Transverse colon (tissue), 4 donors: ENCODE results near the gene BLOC1S3.

Source experiments
- EP300 ChIP-seq: sonication (generic); formaldehyde crosslinking; IDR thresholded peaks from one replicate; pipeline ENCODE4 v1.6.1; 2017; ENCODE audit warnings: antibody characterized with exemption, low read depth
- POLR2A ChIP-seq: fragments of 450-650 bp; IDR thresholded peaks from one replicate; pipeline ENCODE4 v1.6.1; 2016; ENCODE audit warnings: antibody characterized with exemption, mild to moderate bottlenecking, moderate library complexity
- POLR2AphosphoS5 ChIP-seq, 3 donors: sonication (generic); formaldehyde crosslinking; IDR thresholded peaks; one replicate each; pipeline ENCODE4 v1.6.1; 2016; ENCODE audit warnings: antibody characterized with exemption in 3 of 3
- TF ChIP-seq, protein P1 (sequence below), 5 experiments: fragments of 200-600 bp in 3 of 5; fragments of 450-650 bp in 2 of 5; sonication (generic) in 3 of 5; IDR thresholded peaks; 1 replicate in 2 of 5; 2 replicates in 3 of 5; pipeline ENCODE4 v1.5.1; 2016 to 2017; ENCODE audit warnings: antibody characterized with exemption in 5 of 5, inconsistent platforms in 3 of 5, mild to moderate bottlenecking in 2 of 5, moderate library complexity in 1 of 5

DNA sequence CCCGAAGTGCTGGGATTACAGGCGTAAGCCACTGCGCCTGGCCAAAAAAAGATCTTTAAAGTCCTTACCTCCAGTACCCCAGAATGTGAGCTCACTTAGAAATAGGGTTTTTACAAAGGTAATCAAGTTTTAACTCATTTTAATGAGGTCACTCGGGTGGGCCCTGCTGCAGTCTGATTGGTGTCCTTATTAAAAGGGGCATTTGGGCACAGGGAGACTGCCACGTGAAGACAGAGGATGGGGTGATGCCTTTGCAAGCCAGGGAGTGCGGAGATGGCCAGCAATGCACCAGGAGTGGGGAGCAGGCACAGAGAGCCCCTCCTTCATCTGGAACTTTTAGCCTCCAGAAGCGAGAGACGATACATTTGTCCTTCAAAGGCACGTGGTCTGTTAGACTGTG is 29.5 kb upstream of the BLOC1S3 start:
- TF ChIP-seq, protein P1, sequence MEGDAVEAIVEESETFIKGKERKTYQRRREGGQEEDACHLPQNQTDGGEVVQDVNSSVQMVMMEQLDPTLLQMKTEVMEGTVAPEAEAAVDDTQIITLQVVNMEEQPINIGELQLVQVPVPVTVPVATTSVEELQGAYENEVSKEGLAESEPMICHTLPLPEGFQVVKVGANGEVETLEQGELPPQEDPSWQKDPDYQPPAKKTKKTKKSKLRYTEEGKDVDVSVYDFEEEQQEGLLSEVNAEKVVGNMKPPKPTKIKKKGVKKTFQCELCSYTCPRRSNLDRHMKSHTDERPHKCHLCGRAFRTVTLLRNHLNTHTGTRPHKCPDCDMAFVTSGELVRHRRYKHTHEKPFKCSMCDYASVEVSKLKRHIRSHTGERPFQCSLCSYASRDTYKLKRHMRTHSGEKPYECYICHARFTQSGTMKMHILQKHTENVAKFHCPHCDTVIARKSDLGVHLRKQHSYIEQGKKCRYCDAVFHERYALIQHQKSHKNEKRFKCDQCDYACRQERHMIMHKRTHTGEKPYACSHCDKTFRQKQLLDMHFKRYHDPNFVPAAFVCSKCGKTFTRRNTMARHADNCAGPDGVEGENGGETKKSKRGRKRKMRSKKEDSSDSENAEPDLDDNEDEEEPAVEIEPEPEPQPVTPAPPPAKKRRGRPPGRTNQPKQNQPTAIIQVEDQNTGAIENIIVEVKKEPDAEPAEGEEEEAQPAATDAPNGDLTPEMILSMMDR (IDR thresholded peaks at IDR 0.05) = no peak
- TF ChIP-seq POLR2A (no peak), POLR2AphosphoS5 (IDR thresholded peaks at IDR 0.05) (no peak), EP300 (no peak)
